Thyroid gland (tissue), 4 donors: Measurements from ENCODE around the gene LMBR1L.
"Not testable (repeated sequence)": the region's sequence is repeated elsewhere in the genome, so short reads cannot be mapped to it uniquely, and the experiment has no call there.

Source experiments
- POLR2A ChIP-seq, 2 donors: fragments of 450-650 bp; IDR thresholded peaks; one replicate each; pipeline ENCODE4 v1.6.1; 2017; ENCODE audit warnings: antibody characterized with exemption in 2 of 2, mild to moderate bottlenecking in 2 of 2, moderate library complexity in 1 of 2
- TF ChIP-seq, protein P1 (sequence below), 6 experiments: fragments of 200-600 bp in 3 of 6; fragments of 450-650 bp in 3 of 6; sonication (generic) in 3 of 6; IDR thresholded peaks; one replicate each; pipeline ENCODE4 v1.5.1; 2016 to 2019; ENCODE audit warnings: antibody characterized with exemption in 6 of 6, mild to moderate bottlenecking in 2 of 6, inconsistent platforms in 1 of 6, moderate library complexity in 1 of 6

DNA sequence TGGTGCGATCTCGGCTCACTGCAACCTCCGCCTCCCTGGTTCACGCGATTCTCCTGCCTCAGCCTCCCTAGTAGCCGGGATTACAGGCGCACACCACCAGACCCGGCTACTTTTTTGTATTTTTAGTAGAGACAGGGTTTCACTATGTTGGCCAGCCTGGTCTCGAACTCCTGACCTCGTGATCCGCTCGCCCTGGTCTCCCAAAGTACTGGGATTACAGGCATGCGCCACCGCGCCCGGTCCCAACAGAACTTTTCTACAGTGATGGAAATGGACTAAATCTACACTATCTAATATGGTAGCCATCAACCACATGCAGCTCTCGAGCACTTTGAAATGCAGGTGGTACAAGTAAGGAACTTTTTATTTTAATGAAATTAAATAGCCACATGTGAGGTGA lies 48.7 kb downstream of the LMBR1L start:
- TF ChIP-seq, protein P1, sequence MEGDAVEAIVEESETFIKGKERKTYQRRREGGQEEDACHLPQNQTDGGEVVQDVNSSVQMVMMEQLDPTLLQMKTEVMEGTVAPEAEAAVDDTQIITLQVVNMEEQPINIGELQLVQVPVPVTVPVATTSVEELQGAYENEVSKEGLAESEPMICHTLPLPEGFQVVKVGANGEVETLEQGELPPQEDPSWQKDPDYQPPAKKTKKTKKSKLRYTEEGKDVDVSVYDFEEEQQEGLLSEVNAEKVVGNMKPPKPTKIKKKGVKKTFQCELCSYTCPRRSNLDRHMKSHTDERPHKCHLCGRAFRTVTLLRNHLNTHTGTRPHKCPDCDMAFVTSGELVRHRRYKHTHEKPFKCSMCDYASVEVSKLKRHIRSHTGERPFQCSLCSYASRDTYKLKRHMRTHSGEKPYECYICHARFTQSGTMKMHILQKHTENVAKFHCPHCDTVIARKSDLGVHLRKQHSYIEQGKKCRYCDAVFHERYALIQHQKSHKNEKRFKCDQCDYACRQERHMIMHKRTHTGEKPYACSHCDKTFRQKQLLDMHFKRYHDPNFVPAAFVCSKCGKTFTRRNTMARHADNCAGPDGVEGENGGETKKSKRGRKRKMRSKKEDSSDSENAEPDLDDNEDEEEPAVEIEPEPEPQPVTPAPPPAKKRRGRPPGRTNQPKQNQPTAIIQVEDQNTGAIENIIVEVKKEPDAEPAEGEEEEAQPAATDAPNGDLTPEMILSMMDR (IDR thresholded peaks at IDR 0.05) = not testable (repeated sequence)
- not testable (repeated sequence) for TF ChIP-seq POLR2A (IDR thresholded peaks at IDR 0.05)
